ENCODE measurements around the gene PIAS1. TPM values are rescaled to one million over a fixed set of nuclear protein-coding genes. Genes with fewer than 3 reads are reported as not detected.

The PIAS1 gene
- total and polyA plus RNA-seq, 2 donors (not counting 1 experiment from before 2014, with no cell fraction given): 28.8 to 87.3 TPM

- no peak overlapping the region for H3K27ac ChIP-seq (ENCODE audit: low read length in 2 of 2)
- CTCF ChIA-PET: no interaction called here
- POLR2A ChIA-PET: no interaction called here
- no peak overlapping the region for H3K9ac ChIP-seq (ENCODE audit: low read length)
- H2AFZ ChIP-seq (ENCODE audit: insufficient read depth, low read depth, low read length, poor library complexity, severe bottlenecking): no peak overlapping the region
- no peak overlapping the region for H3K4me3 ChIP-seq (ENCODE audit: control extremely low read depth in 1 of 5, extremely low read depth in 1 of 5, insufficient read depth in 1 of 5, low read depth in 2 of 5, low read length in 4 of 5)
- TF ChIP-seq EZH2 (IDR thresholded peaks at IDR 0.05; ENCODE audit: borderline replicate concordance, insufficient read depth, low read depth, low read length, poor library complexity, severe bottlenecking) (no peak), CTCF (IDR thresholded peaks at IDR 0.05) (no peak)
- Mint-ChIP-seq H3K27ac (no peak overlapping the region), H3K4me3 (no peak overlapping the region), H3K9me3 (ENCODE audit: insufficient read depth) (no peaks in the 10 kb centered on the region), H3K4me1 (peaks cover 6% of the 10 kb centered on the region), H3K27me3 (no peaks in the 10 kb centered on the region)
- DNase-seq (no peak), ATAC-seq (ENCODE audit: low read depth) (no peak)
- H3K9me3 ChIP-seq (ENCODE audit: control extremely low read depth in 1 of 3, control insufficient read depth in 2 of 3, insufficient read depth in 1 of 3, low read length in 2 of 3): no peaks in the 10 kb centered on the region
- no peaks in the 10 kb centered on the region for H4K20me1 ChIP-seq (ENCODE audit: control insufficient read depth, insufficient read depth, low read length, poor library complexity, severe bottlenecking)
- H3K27me3 ChIP-seq (replicated peaks in 1 of 4; ENCODE audit: control extremely low read depth in 1 of 4, control insufficient read depth in 3 of 4, insufficient read depth in 4 of 4, low read length in 3 of 4): no peaks in the 10 kb centered on the region
- 100% methylated on average over 7 of the region's 9 CpGs for WGBS (ENCODE audit: insufficient coverage)
- H3K36me3 ChIP-seq (replicated peaks in 1 of 2; ENCODE audit: control extremely low read depth in 1 of 2, control insufficient read depth in 1 of 2, extremely low read depth in 1 of 2, insufficient read depth in 2 of 2, low read length in 1 of 2): peaks cover 15 to 74% of the 10 kb centered on the region in 2 experiments
- H3K79me2 ChIP-seq (ENCODE audit: control insufficient read depth, insufficient read depth, low read length): no peaks in the 10 kb centered on the region
- H3K4me2 ChIP-seq (replicated peaks; ENCODE audit: low read depth, low read length, poor library complexity, severe bottlenecking): no peak overlapping the region
- no peaks in the 10 kb centered on the region for H3K4me1 ChIP-seq (ENCODE audit: control insufficient read depth in 2 of 2, insufficient read depth in 2 of 2, low read length in 2 of 2)
- intact Hi-C loops (cut with micrococcal nuclease): no loop called here
Measured at GRCh38 chr15:68187559-68187958, 133.4 kb downstream of the PIAS1 start.

DNA sequence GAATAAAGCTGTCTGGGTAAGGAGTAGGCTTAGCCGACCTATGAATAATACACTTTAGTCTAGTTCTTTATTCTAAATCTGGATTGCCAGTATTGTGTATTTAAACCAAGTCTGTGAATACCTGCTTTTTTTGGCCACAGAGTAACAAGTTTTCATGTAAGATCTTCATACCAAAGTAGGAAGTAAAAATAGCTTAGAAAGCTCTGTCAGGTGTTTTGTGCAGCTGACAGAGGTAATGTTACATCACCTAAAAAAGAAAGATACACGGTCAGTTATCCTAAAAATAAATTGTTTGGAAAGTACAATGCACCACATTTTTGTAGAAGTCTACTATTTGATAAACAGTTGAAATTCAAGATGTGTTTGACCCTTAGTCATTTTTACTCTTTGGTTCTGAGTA lies 134.5 kb downstream of the PIAS1 start:
- no peak overlapping the region for H3K27ac Mint-ChIP-seq
- Histone ChIP-seq H3K79me2 (ENCODE audit: control insufficient read depth, insufficient read depth, low read length) (no peaks in the 10 kb centered on the region), H4K20me1 (ENCODE audit: control insufficient read depth, insufficient read depth, low read length, poor library complexity, severe bottlenecking) (no peaks in the 10 kb centered on the region), H3K4me3 (ENCODE audit: control extremely low read depth in 1 of 5, extremely low read depth in 1 of 5, insufficient read depth in 1 of 5, low read depth in 2 of 5, low read length in 4 of 5) (no peak overlapping the region), H3K27ac (ENCODE audit: low read length in 2 of 2) (no peak overlapping the region), H3K9me3 (ENCODE audit: control extremely low read depth in 1 of 3, control insufficient read depth in 2 of 3, insufficient read depth in 1 of 3, low read length in 2 of 3) (no peaks in the 10 kb centered on the region), H3K4me2 (replicated peaks; ENCODE audit: low read depth, low read length, poor library complexity, severe bottlenecking) (no peak overlapping the region), H3K9ac (ENCODE audit: low read length) (no peak overlapping the region), H2AFZ (ENCODE audit: insufficient read depth, low read depth, low read length, poor library complexity, severe bottlenecking) (no peak overlapping the region), H3K36me3 (replicated peaks in 1 of 2; ENCODE audit: control extremely low read depth in 1 of 2, control insufficient read depth in 1 of 2, extremely low read depth in 1 of 2, insufficient read depth in 2 of 2, low read length in 1 of 2) (peaks cover 15 to 69% of the 10 kb centered on the region in 2 experiments), H3K27me3 (replicated peaks in 1 of 4; ENCODE audit: control extremely low read depth in 1 of 4, control insufficient read depth in 3 of 4, insufficient read depth in 4 of 4, low read length in 3 of 4) (no peaks in the 10 kb centered on the region), H3K4me1 (ENCODE audit: control insufficient read depth in 2 of 2, insufficient read depth in 2 of 2, low read length in 2 of 2) (no peaks in the 10 kb centered on the region)
- ChIA-PET POLR2A (no interaction called here), CTCF (no interaction called here)
- H3K4me1 Mint-ChIP-seq: peaks cover 6% of the 10 kb centered on the region
- DNase-seq (no peak), ATAC-seq (ENCODE audit: low read depth) (no peak)
- H3K9me3 Mint-ChIP-seq (ENCODE audit: insufficient read depth): no peaks in the 10 kb centered on the region
- intact Hi-C loops (cut with micrococcal nuclease): no loop called here
- no peaks in the 10 kb centered on the region for H3K27me3 Mint-ChIP-seq
- no peak overlapping the region for H3K4me3 Mint-ChIP-seq
- no CpG with 5 or more reads among the region's 2 CpGs for WGBS (ENCODE audit: insufficient coverage)
- TF ChIP-seq EZH2 (IDR thresholded peaks at IDR 0.05; ENCODE audit: borderline replicate concordance, insufficient read depth, low read depth, low read length, poor library complexity, severe bottlenecking) (no peak), CTCF (IDR thresholded peaks at IDR 0.05) (no peak)
